ENCODE results near the gene OTUB2.

OTUB2 gene

DNA sequence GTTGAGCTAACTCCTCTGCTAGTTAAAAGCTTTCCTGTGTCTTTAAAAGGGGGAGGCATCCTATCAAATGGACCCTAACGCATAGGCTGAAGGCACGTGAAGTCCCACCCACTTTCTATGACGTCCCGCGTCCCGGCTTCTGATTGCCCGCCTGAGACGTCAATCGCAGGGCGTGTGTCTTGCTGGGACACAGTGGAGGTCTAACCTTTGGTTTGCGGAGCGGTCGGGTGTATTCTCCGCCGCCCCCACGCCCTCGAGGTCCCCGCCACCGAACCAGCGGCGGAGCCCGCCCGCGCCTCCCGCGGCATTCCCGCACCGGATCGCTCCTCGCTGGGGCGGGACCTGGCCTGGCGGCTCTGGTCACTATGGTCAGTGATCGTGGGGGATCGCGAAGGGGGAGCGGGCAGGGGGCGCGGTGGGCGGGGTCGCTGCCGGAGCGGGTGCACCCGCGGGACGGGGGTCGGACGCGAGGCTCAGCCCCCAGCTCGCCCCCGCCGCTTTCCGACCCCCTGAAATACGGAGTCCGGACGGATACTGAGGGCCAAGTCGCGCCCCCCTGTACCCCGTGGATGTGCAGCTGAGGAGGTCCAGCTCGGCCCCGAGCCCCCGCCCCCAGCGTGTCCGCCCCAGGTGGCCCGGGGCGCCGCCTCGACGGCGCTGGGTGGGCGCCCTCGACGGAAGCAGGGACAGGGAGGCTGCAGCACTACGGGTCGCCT, at the start of gene OTUB2:
Gene OTUB2, plus strand, starts transcription at position 168 of the 716 bp plus-strand sequence. Its CDS starts 198 bp downstream, at position 366.
- Mint-ChIP-seq H3K4me1 (ENCODE audit: low read depth) (peaks cover 25% of the 10 kb centered on the region), H3K27me3 (peaks cover 1% of the 10 kb centered on the region), H3K27ac (peak within 1 kb of the TSS; percentile 34), H3K9me3 (ENCODE audit: low read depth) (no peaks in the 10 kb centered on the region), H3K36me3 (no peaks in the 10 kb centered on the region), H3K4me3 (peak within 1 kb of the TSS; percentile 86)

DNA sequence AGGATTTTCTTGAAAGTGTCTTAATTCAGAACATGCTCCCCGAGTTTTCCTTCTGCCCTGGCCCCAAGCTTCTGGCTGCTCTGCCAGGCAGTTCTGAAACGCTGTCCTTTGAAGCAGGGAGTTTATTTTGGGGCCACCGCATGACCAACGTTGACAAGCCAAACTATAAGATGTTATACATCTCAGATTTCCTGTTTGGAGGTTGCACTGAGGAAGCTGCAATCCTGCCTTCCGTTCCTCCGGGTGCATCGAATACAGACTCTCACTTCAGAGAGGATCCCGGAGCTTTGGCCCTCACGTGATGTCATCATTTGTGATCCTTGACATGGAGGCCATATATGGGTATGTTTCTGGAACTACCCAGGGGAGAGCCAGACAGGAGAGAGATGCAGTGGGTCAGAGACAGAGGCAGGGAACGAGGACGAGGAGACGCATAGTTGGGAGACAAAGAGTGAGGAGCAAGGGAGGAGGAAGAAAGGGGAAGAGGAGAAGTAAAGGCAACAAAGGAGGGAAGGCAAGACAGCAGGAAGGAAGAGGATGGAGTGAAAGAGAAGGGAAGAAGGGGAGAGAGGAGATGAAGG, 49.6 kb upstream of the OTUB2 start, which contains the start of gene ASB2:
Gene ASB2, minus strand, starts transcription at position 94 of the 581 bp plus-strand sequence. CDS start 12,031 bp downstream, outside the sequence.
- Mint-ChIP-seq H3K4me1 (ENCODE audit: low read depth) (peaks cover 63% of the 10 kb centered on the region), H3K27ac (peak within 1 kb of the TSS; percentile 100), H3K9me3 (ENCODE audit: low read depth) (peaks cover 7% of the 10 kb centered on the region)

DNA sequence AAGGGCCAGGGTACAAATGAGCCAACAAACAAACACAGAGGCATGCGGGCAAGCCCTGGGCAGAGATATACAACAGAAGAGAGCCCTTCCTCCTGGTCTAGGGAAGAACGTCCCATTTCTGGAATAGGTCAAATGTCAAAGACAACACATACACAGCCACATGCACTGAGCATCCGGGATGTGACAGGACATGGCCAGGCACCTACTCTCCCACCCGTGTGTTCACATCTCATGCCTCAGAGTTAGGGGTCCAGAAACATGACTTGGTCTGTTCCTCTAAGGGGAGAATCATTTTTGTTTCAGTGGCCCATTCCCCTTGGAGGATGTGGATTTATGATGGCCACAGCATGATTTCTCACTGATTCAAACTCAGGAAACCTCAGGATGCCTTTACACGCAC, 49.0 kb upstream of the OTUB2 start:
- peaks cover 59% of the 10 kb centered on the region for H3K4me1 Mint-ChIP-seq (ENCODE audit: low read depth)
- peaks cover 17% of the 10 kb centered on the region for H3K36me3 Mint-ChIP-seq
- H3K9me3 Mint-ChIP-seq (ENCODE audit: low read depth): peaks cover 7% of the 10 kb centered on the region
- H3K4me3 Mint-ChIP-seq: peak overlapping the region; percentile 44
- H3K27ac Mint-ChIP-seq: peak overlapping the region; percentile 100
- H3K27me3 Mint-ChIP-seq: no peaks in the 10 kb centered on the region

More for the DNA sequence above, 49.6 kb upstream of the OTUB2 start, which contains the start of gene ASB2:
- Mint-ChIP-seq H3K4me3 (peak within 1 kb of the TSS; percentile 44), H3K36me3 (peaks cover 17% of the 10 kb centered on the region), H3K27me3 (no peaks in the 10 kb centered on the region)

DNA sequence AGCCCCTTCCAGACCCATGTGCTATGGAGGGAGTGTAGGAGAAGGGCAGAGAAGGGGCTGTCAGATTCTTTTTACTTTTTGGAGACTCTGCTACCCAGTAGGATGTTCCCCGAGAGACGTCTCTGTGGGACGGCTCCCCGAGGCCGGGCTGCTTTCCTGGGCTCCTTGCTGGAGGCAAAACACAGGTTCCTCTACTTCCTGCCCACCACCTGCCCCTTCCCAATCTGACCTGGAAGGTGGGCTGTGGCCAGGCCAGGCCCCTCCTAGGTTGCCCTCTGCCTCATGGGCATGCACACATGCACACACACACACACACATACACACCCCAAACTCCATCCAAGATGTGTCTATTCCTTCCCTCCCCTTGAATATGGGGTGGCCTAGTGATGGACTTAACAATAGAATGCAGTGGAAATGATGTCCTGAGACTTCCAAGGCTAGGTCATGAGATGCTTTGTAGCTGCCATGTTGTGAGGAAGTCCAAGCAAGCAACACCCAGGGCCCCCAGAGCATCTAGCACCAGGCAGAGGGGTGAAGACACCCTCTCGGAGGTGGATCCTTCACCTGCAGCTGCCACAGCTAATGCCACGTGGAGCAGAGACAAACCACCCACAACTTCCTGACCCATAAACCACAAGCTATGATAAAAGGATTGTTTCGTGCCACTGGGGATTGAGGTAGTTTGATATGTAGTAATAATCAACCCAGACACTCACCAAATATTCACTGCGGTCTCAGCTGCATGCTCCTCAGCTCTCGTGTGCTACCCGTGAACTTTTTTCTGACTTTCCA, 48.2 kb upstream of the OTUB2 start:
- peaks cover 55% of the 10 kb centered on the region for H3K4me1 Mint-ChIP-seq (ENCODE audit: low read depth)
- H3K9me3 Mint-ChIP-seq (ENCODE audit: low read depth): peaks cover 7% of the 10 kb centered on the region
- peak overlapping the region; percentile 68 for H3K4me3 Mint-ChIP-seq

DNA sequence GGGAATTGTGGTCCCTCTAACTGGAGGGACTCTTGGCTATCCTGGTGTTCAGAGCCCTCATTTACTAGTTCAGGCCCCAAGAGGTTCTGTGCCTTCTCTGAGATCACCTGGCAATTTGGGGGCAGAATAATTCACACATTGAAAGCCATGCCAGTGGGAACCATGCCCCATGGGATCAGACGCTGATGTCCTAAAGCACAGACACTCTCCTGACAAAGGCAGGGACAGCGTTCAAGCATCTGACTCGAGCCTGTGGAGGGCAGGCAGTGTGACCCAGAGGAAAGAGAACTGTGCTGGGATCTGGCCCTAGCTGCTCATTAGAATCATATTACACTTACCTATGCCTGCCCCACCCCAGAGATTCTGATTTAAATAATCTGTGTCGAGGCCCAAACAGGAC, 47.4 kb upstream of the OTUB2 start:
- Mint-ChIP-seq H3K36me3 (peaks cover 17% of the 10 kb centered on the region), H3K4me3 (peak overlapping the region; percentile 68), H3K4me1 (ENCODE audit: low read depth) (peaks cover 53% of the 10 kb centered on the region), H3K27ac (peak overlapping the region; percentile 100), H3K9me3 (ENCODE audit: low read depth) (peaks cover 7% of the 10 kb centered on the region), H3K27me3 (no peaks in the 10 kb centered on the region)

More for the DNA sequence above, 48.2 kb upstream of the OTUB2 start:
- Mint-ChIP-seq H3K27me3 (no peaks in the 10 kb centered on the region), H3K36me3 (peaks cover 17% of the 10 kb centered on the region), H3K27ac (peak overlapping the region; percentile 100)

DNA sequence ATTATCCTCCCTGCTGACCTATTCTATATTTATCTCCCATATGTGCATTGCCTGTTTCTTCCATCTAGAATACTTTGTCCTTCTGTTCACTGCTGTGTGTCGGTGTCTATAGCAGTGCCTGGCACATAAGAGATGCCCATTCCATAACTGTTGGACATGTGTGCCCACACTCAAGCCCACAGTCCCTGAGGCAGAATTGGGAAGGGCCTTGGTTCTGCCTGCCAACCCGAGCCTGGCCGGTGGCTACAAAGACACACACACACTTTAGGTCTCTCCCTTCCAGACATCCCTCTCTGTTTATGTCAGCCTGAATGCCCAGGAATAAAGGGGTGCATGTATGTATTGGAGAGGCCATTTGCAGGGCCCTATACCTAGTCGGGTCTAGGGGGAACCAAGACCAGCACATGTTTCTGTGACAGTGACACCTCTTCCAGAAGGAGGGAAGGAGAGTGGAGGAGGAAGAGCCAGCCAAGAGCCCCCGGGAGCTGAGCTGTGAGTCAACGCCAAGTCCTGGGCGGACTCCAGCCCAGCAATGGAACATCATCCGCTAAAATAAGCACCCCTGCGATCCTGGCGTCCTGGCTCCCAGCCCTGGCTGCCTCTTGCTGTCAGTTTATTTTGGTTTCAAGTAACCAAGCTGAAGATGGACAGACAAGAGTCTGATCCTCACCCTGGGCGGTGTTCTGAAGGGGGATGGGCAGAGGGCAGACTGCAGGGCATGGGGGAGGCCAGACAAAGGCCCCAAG, 45.5 kb upstream of the OTUB2 start:
- Mint-ChIP-seq H3K27ac (peak overlapping the region; percentile 100), H3K4me3 (peak overlapping the region; percentile 53), H3K36me3 (peaks cover 17% of the 10 kb centered on the region), H3K9me3 (ENCODE audit: low read depth) (peaks cover 7% of the 10 kb centered on the region), H3K27me3 (no peaks in the 10 kb centered on the region), H3K4me1 (ENCODE audit: low read depth) (peaks cover 50% of the 10 kb centered on the region)

DNA sequence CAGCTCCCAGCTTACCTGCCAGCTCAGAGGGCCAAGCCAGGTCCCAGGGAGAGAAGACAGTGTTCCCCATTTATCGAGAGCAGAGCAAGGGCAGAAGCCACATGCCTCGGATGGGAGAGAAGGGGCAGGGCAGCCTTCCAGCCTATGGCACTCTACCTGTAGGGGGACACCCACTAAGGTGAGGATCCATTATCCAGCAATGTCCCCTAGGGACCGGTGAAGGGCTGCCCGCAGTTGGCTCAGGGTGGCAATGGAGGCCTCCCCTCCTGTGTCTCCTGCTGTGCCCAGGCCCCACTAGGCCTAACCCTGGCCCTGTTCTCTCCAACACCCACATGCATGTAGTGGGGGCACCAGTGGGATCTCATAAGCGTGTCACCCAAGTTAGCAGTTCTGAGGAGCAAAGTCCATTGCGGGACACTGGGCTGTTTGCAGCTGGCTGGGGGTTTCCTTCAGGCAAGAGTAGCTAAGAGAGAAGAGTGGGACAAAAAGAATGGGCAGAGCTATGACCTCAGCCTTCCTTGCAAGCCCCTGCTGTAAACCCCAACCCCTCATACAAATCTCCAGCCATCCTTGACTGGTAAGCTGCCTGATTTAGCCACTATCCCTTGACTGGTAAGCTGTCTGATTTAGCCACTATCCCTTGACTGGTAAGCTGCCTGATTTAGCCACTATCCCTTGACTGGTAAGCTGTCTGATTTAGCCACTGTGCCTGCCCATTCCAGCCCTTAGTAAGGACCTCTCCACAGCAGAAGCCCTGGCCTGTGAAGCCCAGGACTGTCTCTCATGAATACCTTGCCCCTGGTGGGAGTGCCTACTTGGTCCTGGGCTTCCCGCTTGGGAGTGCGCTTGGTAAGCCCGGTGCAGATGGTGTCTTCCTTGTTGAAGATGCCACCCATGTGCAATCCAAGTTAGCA, 44.6 kb upstream of the OTUB2 start:
- no peak overlapping the region for H3K4me3 Mint-ChIP-seq
- peaks cover under 1% of the 10 kb centered on the region for H3K27me3 Mint-ChIP-seq
- H3K27ac Mint-ChIP-seq: peak overlapping the region; percentile 66
- H3K4me1 Mint-ChIP-seq (ENCODE audit: low read depth): peaks cover 41% of the 10 kb centered on the region
- no peaks in the 10 kb centered on the region for H3K9me3 Mint-ChIP-seq (ENCODE audit: low read depth)
- H3K36me3 Mint-ChIP-seq: peaks cover 10% of the 10 kb centered on the region

DNA sequence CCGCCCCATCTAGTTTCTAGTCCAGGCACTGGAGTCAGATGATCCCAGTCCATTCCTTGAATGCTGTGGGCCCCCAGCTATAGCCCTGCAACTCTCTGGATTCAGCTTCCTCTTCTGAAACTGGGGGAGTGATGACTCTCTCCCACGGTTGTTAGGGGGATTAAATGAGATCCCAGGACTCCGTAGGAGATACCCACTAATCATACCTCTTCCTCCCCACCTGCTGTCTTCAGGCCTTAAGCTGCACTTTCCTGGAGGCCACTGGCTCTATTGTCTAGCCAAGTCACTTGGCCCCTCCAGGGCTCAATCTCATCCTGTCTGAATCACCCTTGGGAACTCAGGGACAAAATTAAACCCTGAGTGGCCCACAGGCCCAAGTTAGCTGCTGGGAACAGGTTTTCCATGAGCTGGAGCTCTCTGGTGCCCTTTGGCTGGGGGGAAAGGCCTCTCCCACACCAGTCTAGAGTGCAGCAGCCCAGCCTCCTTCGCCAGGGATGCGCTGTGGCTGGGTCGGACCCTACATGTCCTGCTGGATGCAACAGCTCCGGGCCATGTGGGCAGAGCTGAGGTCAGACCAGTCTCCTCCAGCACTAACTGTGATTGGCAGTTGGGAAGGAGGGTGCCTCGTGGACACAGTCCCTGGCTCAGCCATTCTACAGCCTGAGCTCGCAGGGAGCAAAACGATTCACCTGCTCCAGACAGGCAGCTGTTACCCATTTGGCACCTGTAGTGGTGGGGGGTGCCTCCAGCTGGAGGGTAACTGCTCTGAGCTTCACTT, 43.7 kb upstream of the OTUB2 start:
- Mint-ChIP-seq H3K4me1 (ENCODE audit: low read depth) (peaks cover 32% of the 10 kb centered on the region), H3K9me3 (ENCODE audit: low read depth) (no peaks in the 10 kb centered on the region), H3K4me3 (no peak overlapping the region), H3K27me3 (peaks cover 3% of the 10 kb centered on the region), H3K36me3 (peaks cover 5% of the 10 kb centered on the region), H3K27ac (peak overlapping the region; percentile 61)

DNA sequence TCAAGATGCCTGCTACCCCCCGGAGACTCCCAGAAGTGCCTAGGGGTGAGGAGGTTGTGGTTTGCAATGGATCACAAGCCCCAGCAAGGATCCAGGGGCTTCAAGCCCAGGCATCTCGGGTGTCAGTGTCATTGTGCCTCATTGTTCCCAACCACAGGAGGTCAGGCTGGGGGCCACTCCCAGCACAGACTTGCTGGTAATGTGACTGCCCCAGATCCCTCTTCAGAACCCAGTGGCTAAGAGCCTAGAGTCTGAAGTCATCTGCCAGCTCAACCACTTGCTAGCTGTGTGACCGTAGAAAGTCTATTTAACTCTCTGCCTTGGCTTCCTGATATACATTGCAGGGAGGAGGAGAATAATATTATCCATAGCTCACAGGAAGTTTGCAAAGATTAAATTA, 42.1 kb upstream of the OTUB2 start:
- H3K9me3 Mint-ChIP-seq (ENCODE audit: low read depth): no peaks in the 10 kb centered on the region
- no peak overlapping the region for H3K27ac Mint-ChIP-seq
- H3K27me3 Mint-ChIP-seq: peaks cover 3% of the 10 kb centered on the region
- peaks cover 2% of the 10 kb centered on the region for H3K36me3 Mint-ChIP-seq
- H3K4me3 Mint-ChIP-seq: no peak overlapping the region
- peaks cover 17% of the 10 kb centered on the region for H3K4me1 Mint-ChIP-seq (ENCODE audit: low read depth)

DNA sequence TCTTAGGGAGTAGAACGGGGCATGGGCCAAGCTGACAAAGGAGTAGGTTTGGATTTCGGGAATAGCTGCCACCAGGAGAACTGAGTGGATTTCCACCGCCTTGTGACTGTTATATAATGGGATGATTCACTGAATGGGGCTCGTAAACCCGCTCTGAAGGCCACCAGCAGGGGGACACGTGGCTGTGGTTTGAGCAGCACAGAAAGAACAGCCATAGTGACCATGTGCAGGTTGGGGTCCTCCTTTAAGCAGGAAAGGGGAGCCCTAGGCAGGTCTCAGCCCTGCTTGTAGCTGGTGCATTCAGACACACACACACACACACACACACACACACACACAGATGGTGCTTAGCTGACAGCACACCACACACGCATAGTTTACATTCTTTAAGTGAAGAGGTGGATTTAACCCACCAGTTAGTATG, 41.1 kb upstream of the OTUB2 start:
- Mint-ChIP-seq H3K27ac (peak overlapping the region; percentile 55), H3K9me3 (ENCODE audit: low read depth) (no peaks in the 10 kb centered on the region), H3K27me3 (peaks cover 3% of the 10 kb centered on the region), H3K4me1 (ENCODE audit: low read depth) (peaks cover 9% of the 10 kb centered on the region), H3K36me3 (no peaks in the 10 kb centered on the region), H3K4me3 (no peak overlapping the region)

DNA sequence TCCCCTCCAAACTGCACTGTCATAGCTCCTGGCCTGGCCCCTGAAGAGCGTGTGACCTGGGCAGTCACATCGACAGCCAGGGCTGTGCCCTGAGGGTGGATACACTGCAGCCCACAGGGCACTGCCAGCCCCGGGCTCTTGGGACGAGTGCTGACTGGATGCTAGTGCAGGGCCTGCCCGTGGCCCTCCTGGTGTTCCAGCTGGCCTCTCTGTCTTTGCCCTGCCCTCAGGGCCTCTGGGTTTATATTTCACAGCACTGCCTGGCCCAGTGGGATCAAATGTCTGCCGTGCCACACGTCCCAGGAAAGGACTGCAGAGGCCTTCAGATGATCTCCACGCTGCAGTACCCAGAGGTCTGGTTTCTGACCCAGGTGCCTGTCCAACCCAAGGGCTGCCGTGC, 39.2 kb upstream of the OTUB2 start:
- Mint-ChIP-seq H3K4me1 (ENCODE audit: low read depth) (no peaks in the 10 kb centered on the region), H3K27ac (peak overlapping the region; percentile 41), H3K4me3 (no peak overlapping the region), H3K27me3 (peaks cover 3% of the 10 kb centered on the region), H3K9me3 (ENCODE audit: low read depth) (no peaks in the 10 kb centered on the region), H3K36me3 (no peaks in the 10 kb centered on the region)

DNA sequence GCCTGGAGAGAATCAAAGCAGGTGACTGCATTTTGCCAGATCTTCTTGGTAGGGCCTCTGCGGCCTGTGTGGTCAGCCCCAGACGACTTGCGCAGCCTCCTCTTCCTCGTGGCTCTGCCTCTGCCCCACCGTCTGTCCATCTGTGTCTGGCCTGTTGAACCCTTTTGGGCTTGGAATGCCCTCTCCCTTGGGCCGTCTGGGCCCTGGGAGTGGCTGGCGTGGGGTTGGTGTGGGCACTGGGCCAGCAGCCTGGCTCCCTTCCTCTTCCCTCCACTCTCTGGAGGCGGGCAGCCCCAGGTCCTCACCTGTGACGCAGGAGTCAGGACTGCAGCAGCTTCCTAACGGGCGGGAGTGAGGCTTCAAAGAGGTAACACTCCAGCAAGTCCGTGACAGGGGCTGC, 38.8 kb upstream of the OTUB2 start:
- H3K4me1 Mint-ChIP-seq (ENCODE audit: low read depth): no peaks in the 10 kb centered on the region
- H3K4me3 Mint-ChIP-seq: no peak overlapping the region
- no peaks in the 10 kb centered on the region for H3K36me3 Mint-ChIP-seq
- no peaks in the 10 kb centered on the region for H3K9me3 Mint-ChIP-seq (ENCODE audit: low read depth)
- peaks cover 3% of the 10 kb centered on the region for H3K27me3 Mint-ChIP-seq
- H3K27ac Mint-ChIP-seq: no peak overlapping the region

DNA sequence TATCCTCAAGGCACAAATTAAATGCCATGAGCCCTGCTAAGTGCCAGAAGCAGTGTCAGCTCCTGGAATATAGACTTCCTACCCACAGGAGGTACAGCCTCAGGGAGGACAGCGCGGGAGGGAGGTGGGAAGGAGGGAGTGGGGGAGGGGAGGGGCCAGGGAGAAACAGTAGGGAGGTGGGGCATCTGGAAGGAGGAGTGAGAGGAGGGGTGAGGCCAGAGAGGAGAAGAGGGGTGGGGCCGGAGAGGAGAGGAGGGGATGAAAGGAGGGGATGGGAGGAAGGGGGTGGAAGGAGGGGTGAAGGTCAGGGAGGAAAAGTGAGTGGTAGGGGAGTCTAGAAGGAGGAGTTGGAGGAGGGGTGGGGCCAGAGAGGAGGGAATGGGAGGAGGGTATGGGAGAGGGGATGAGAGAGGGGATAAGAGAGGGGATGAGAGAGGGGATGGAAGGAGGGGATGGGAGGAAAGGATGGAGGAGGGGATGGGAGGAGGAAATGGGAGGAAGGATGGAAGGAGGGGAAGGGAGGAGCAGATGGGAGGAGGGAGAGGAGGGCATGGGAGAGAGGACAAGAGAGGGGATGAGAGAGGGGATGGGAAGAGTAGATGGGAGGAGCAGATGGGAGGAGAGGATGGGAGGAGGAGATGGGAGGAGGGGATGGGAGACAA, 38.2 kb upstream of the OTUB2 start:
- Mint-ChIP-seq H3K27ac (no peak overlapping the region), H3K27me3 (peaks cover 3% of the 10 kb centered on the region), H3K36me3 (no peaks in the 10 kb centered on the region), H3K9me3 (ENCODE audit: low read depth) (no peaks in the 10 kb centered on the region), H3K4me1 (ENCODE audit: low read depth) (no peaks in the 10 kb centered on the region), H3K4me3 (no peak overlapping the region)
